GM18505 (cell line): ENCODE results near the gene GSG1L.

Experiments used
- ATAC-seq: cut with Tn5 transposase; IDR thresholded peaks from one replicate; pipeline ENCODE4 v1.9.1; 2021; ENCODE audit not compliant: unreplicated experiment
- POLR2A ChIP-seq: IDR thresholded peaks from 4 replicates; pipeline ENCODE4 v1.6.1; 2011; ENCODE audit warnings: borderline replicate concordance; ENCODE audit not compliant: insufficient read depth, insufficient read length; ENCODE audit errors: extremely low read depth

Gene GSG1L

DNA sequence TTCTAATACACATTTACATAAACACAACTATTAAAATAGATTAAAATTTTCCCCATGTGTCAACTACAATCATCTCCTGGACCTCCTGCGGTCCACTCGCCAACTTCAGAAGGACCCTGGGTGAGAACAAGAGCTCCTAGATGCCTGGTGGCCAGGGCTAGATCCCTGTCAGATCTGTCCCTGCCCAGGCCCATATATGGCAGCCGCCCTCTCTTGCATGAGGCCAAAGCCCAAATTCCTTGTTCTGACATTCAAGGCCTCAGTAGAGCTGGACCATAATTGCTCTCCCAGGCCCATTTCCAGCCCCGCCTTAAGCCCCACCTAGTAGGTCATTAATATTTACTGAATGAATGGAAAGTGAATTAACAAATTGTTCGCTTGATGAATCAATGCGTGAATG, 275.8 kb downstream of the GSG1L start:
- no peak for TF ChIP-seq POLR2A

DNA sequence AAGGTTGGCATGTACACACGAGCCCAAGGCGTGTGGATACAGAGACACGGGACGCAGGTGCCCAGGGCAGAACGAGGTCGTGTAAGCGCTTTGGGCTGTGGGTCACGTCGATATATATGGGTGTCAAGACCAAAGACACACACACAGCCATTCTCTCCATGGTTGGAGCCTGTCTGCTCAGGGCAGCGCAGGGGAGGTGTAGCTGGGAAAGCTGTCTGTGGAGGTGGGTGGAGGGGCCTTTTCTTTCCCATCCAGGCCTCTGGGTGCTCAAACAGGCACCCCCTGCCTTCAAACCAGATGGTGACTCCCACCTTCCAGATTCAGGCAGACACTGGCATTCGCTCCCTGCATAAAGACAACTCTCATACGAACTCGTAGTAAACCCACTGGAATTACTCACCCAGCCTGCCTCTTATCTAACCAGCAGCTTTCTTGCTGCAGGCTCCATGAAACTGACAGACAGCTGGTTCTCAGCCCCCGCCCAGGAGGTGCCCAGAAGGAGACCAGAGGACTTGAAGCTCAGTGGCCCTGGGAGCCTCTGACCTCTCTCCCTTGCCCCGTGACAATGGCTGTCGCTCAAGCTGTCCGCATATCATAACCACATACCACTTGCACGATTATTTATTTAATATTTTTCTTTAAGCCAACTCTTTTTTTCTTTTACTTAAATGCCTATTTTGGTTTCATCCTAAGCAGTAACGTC, 276.4 kb downstream of the GSG1L start:
- ATAC-seq, result no peak
- no peak for TF ChIP-seq POLR2A

More for the DNA sequence above, 275.8 kb downstream of the GSG1L start:
- no peak for ATAC-seq

DNA sequence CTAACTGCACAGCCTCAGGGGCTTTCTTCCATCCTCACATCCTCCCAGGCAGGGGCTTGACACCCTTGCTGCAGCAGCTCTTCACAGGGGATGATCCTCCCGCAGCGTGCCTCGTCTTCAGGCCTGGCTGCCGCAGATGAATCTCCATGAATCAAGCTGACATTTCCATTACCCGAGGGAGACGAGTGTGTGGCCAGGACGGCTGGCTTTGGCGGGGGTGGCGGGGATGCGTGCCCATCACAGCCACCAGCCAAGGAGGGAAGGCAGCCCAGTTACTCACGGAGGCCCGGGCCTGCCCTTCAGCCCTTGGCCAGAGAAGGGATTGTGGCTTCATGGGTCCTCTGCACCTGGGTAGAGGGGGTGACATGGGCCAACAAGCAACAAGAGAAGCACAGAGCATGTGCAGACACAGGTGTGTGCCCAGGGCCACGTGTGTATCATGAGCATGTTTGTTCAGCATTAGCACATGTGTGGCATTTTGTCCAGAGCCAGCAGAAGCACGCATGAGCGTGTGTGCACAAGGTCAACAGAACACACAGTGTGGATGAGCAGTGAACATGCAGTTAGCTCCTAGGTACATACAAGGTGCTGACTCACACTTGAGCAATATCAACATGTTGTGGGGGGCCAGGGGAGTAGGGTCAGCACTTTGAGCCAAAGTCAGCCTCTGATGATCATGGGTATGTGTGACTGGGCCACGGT, 277.1 kb downstream of the GSG1L start:
- no peak for TF ChIP-seq POLR2A
- no peak for ATAC-seq

GRCh38 chr16:27785307-27785678, 278.2 kb downstream of the GSG1L start:
- ATAC-seq, result no peak
- TF ChIP-seq POLR2A, result no peak

GRCh38 chr16:27784351-27785306, 278.9 kb downstream of the GSG1L start:
- no peak for ATAC-seq
- TF ChIP-seq POLR2A, result no peak

- ATAC-seq, result no peak
- no peak for TF ChIP-seq POLR2A
Measured at GRCh38 chr16:27781981-27782880, 281.3 kb downstream of the GSG1L start.

GRCh38 chr16:27781195-27781524, 282.4 kb downstream of the GSG1L start:
- TF ChIP-seq POLR2A, result no peak
- no peak for ATAC-seq

DNA sequence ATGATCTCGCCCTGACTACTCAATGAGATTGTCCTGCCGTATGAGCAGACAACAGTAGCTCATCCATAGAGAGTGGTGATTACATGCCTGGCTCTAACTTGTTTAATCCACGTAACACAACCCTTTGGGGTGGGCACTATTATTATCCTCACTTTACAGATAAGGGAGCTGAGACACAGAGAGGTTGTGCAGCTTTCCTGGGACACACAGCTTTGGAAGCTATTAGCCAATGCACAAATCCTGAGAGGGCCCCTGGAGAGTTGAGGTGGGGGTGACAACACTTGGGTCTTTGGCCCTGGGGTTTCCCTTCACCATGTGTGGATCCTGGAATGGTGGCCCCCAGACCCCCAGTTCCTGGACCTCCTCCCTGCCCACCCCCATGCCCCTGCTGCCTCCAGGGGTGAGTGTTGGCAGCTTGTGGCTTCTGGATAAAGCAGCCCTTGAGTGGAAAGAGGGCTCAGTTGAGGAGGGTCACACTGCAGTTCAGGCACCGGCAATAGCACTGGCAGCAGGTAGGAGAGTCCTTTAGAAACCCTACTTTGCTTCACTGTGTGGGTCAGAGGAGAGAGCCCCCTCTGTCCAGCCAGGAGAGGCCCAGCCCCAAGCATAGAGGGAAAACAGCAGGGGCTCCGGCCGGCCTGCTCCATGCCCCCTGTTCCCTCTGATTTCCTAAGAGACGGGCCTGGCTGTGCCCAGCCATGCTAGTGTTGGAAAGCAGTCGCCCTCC, 282.9 kb downstream of the GSG1L start:
- ATAC-seq, result no peak
- no peak for TF ChIP-seq POLR2A

DNA sequence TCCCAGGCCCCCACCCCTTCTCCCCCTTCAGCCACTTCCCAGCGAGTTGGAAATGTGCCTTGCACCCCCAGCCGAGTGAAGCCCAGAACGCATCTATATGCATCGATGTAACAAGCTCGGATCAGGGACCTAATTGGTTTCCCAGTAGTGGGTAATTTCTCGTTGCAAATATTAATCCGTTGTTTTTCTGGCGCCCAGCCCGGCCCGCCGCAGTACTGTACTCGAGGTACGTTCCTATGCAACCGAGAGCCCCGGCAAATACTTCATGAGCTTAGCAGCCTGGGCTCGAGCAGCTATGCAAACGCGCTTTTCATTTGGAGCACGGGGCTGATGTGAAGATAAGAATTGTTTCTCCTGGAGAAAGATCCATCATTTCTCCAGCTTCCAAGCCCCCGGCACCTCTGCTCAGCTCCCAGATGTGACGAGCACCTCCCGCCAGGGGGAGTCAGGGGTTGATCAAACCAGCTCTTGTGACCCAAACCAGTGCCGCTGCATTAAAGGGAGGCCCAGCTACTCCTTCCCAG, 283.8 kb downstream of the GSG1L start:
- TF ChIP-seq POLR2A, result no peak
- ATAC-seq, result no peak

- no peak for TF ChIP-seq POLR2A
- ATAC-seq, result no peak
Measured at GRCh38 chr16:27778926-27779570, 284.5 kb downstream of the GSG1L start.

DNA sequence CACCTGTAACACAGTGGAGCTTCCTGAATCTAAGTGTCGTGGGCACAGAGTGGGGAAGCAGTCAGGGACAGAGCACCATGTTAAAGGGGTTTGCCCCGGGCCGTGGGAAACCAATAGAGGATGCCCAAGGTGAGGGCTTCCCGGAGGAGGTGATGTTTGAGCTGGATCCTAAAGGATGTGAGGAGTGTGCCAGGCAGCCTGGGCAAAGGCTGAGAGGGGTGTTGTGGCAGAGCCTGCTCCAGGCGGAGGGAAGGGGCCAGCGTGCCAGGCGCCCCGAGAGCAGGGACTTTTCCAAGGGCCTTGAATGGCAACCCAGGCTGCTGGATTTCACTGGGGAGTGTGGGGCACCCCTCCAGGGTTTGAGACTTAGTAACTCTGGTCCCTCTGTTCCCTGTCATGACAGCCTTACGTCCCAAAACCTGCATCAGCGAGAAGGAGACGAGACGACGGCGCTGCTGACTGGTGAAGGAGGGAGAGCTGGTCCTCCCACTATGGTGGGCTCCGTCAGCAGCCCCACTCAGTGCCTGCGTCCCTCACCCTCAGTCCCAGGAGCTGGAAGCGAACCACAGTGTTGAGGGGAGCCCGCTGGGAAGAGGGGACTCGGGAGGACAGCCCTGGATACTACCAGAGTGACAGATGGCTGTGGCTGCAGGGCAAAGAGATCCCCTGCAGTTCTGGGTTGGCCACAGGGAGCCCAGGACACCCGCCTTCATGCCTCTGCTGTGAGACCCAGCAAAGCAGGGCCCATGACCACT, 285.2 kb downstream of the GSG1L start:
- no peak for TF ChIP-seq POLR2A
- ATAC-seq, result no peak
